HepG2 (cell line): ENCODE measurements around the gene AFF1. TPM values are rescaled to one million over a fixed set of nuclear protein-coding genes. Genes with fewer than 3 reads are reported as not detected.

Experiments used
- ARNT ChIP-seq: fragments of 450-650 bp; IDR thresholded peaks from 2 replicates; pipeline ENCODE4 v1.6.1; 2017
- ATM ChIP-seq: fragments of 450-650 bp; IDR thresholded peaks from 2 replicates; pipeline ENCODE4 v1.7.1; 2017; ENCODE audit warnings: mild to moderate bottlenecking, borderline replicate concordance
- CERS6 ChIP-seq: sonication (generic); formaldehyde crosslinking; IDR thresholded peaks from 2 replicates; pipeline ENCODE4 v1.5.0; 2020; ENCODE audit warnings: missing genetic modification reagents
- GLI4 ChIP-seq: sonication (generic); formaldehyde crosslinking; IDR thresholded peaks from 2 replicates; pipeline ENCODE4 v1.5.1; 2020; ENCODE audit warnings: missing genetic modification reagents, mild to moderate bottlenecking, moderate library complexity, borderline replicate concordance
- MAFF ChIP-seq: IDR thresholded peaks from 2 replicates; pipeline ENCODE4 v1.6.1; 2011; ENCODE audit warnings: low read depth, low read length, improper control_type of control experiment
- NR2F2 ChIP-seq: IDR thresholded peaks from 2 replicates; pipeline ENCODE4 v1.6.1; 2012; ENCODE audit warnings: low read depth, inconsistent platforms, borderline replicate concordance
- PLRG1 ChIP-seq: fragments of 450-650 bp; conservative IDR thresholded peaks from 2 replicates; pipeline ENCODE4 v1.6.1; 2016
- RBAK ChIP-seq: sonication (generic); formaldehyde crosslinking; IDR thresholded peaks from 2 replicates; pipeline ENCODE4 v1.5.1; 2020; ENCODE audit warnings: mild to moderate bottlenecking, missing genetic modification reagents
- SPEN ChIP-seq: sonication (generic); formaldehyde crosslinking; IDR thresholded peaks from 2 replicates; pipeline ENCODE4 v1.5.1; 2020; ENCODE audit warnings: low read depth, mild to moderate bottlenecking, missing genetic modification reagents
- TAF15 ChIP-seq: fragments of 200-400 bp; formaldehyde crosslinking; IDR thresholded peaks from one replicate; pipeline ENCODE4 v1.6.1; 2018; ENCODE audit warnings: mild to moderate bottlenecking, low read depth, low read length; ENCODE audit not compliant: poor library complexity, severe bottlenecking
- ZBTB43 ChIP-seq: sonication (generic); formaldehyde crosslinking; conservative IDR thresholded peaks from 2 replicates; pipeline ENCODE4 v1.4.0; 2020; ENCODE audit warnings: missing genetic modification reagents
- ZBTB8A ChIP-seq: sonication (generic); formaldehyde crosslinking; IDR thresholded peaks from 2 replicates; pipeline ENCODE4 v1.4.0; 2020; ENCODE audit warnings: mild to moderate bottlenecking, low read depth, missing genetic modification reagents, borderline replicate concordance
- ZEB1 ChIP-seq: IDR thresholded peaks from 2 replicates; pipeline ENCODE4 v1.6.1; 2012; ENCODE audit warnings: mild to moderate bottlenecking, low read depth, inconsistent platforms; ENCODE audit not compliant: insufficient replicate concordance
- ZNF335 ChIP-seq: sonication (generic); formaldehyde crosslinking; IDR thresholded peaks from 2 replicates; pipeline ENCODE4 v1.4.0; 2020; ENCODE audit warnings: missing genetic modification reagents
- ZNF407 ChIP-seq: sonication (generic); formaldehyde crosslinking; IDR thresholded peaks from one replicate; pipeline ENCODE4 v1.5.1; 2020; ENCODE audit warnings: mild to moderate bottlenecking, missing genetic modification reagents; ENCODE audit errors: not compliant biosample characterization
- polyA plus RNA-seq, 8 experiments: library from polyadenylated mRNA; depleted of rRNA in 3 of 8; stranded (reverse) in 7 of 8; unstranded in 1 of 8; fragments of >200 nt; fragmentation: Illumina TruSeq in 4 of 8; extraction: Trizol in 4 of 8; gene quantifications; 2 replicates each; pipeline versions ENCODE4 v1.2.1 to v1.2.3, GENCODE V29; 2011 to 2016; ENCODE audit warnings: low read depth in 4 of 8, missing spikeins in 1 of 8, mixed read lengths in 1 of 8; ENCODE audit not compliant: insufficient read depth in 1 of 8
- total RNA-seq, 5 experiments: library from RNA; depleted of rRNA; stranded (reverse); fragments of >200 nt; fragmentation: Illumina TruSeq; extraction: Trizol; gene quantifications; 2 replicates each; pipeline ENCODE4 v1.2.3, GENCODE V29; 2016; ENCODE audit warnings: low read depth in 1 of 5
- TF ChIP-seq, protein P1 (sequence below): sonication (generic); formaldehyde crosslinking; IDR thresholded peaks from 2 replicates; pipeline ENCODE4 v1.4.0; 2020; ENCODE audit warnings: mild to moderate bottlenecking, low read depth, missing genetic modification reagents

The AFF1 gene
- total and polyA plus RNA-seq, 2 of the 13 experiments (the other 11 are each of a cell fraction or from before 2014, with no cell fraction given) = 15.5 to 15.9 TPM

- TF ChIP-seq PLRG1 (no peak), SPEN (CRISPR knock-in tag) (peak; percentile 24; the same call in 1 of the 2 replicates), ZBTB43 (CRISPR knock-in tag) (no peak), ZEB1 (no peak), TAF15 (no peak), RBAK (no peak), MAFF (no peak), ZBTB8A (no peak), CERS6 (CRISPR knock-in tag) (no peak), ZNF335 (CRISPR knock-in tag) (no peak; the same call in 1 of the 2 replicates), NR2F2 (no peak), ATM (no peak), ARNT (no peak), GLI4 (0 out of 2 replicates have a peak, but pooled peaks have one; percentile 68), ZNF407 (peak; percentile 36)
- TF ChIP-seq, protein P1, sequence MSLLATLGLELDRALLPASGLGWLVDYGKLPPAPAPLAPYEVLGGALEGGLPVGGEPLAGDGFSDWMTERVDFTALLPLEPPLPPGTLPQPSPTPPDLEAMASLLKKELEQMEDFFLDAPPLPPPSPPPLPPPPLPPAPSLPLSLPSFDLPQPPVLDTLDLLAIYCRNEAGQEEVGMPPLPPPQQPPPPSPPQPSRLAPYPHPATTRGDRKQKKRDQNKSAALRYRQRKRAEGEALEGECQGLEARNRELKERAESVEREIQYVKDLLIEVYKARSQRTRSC (CRISPR knock-in tag) = 0 out of 2 replicates have a peak, but pooled peaks have one; percentile 74
These were observed at the start of gene AFF1 (continued) for GRCh38 chr4:86934771-86935565.
